HepG2 (cell line): ENCODE measurements around the gene TPO. TPM values are rescaled to one million over a fixed set of nuclear protein-coding genes. Genes with fewer than 3 reads are reported as not detected.

ENCODE experiments used
- ATAC-seq: fragments of 200-7000 bp; cut with Tn5 transposase; 3 replicates; pipeline ENCODE4 v1.9.1; 2020; ENCODE audit warnings: mild to moderate bottlenecking, moderate library complexity
- BruUV-seq: library from RNA; stranded (reverse); fragments of 400-500 nt; replicated peaks from 2 replicates; lab custom pipeline; 2021; lab: Mats Ljungman, UMichigan
- CTCF ChIA-PET: fragments of 300-600 bp; formaldehyde crosslinking; extraction: SDS; loops from one replicate; lab custom pipeline; 2021; ENCODE audit warnings: low total read pairs, inconsistent platforms, low intra/inter-chr PET ratio; lab: Yijun Ruan, JAX
- POLR2A ChIA-PET: fragments of 350-600 bp; sonication (Branson Sonifier 250); formaldehyde crosslinking; loops from one replicate; lab custom pipeline; 2020; ENCODE audit warnings: antibody characterized with exemption, inconsistent platforms; lab: Yijun Ruan, JAX
- DNase-seq: peaks from one replicate; pipeline ENCODE4 v3.0.0-alpha.2; 2015; ENCODE audit warnings: low spot score
- FAIRE-seq: peaks from 3 replicates; lab custom pipeline; 2011; peaks lifted over from hg19 to GRCh38; lab: Jason Lieb, UNC
- H2AFZ ChIP-seq: one replicate; pipeline ENCODE4 v1.6.1; 2011; ENCODE audit warnings: low read length, inconsistent platforms
- H3K27ac ChIP-seq: fragments of 300-600 bp; 3 replicates; pipeline ENCODE4 v1.8.0; 2011; ENCODE audit warnings: mixed run types, mild to moderate bottlenecking, mixed read lengths, low read length, inconsistent platforms; ENCODE audit not compliant: insufficient read depth; ENCODE audit errors: extremely low read length
- H3K27me3 ChIP-seq, 2 experiments: fragments of 200-600 bp in 1 of 2; 2 replicates in 1 of 2; 3 replicates in 1 of 2; pipeline versions ENCODE4 v1.6.0 to v1.8.0; 2011; ENCODE audit warnings: low read length in 2 of 2, mild to moderate bottlenecking in 2 of 2, moderate library complexity in 2 of 2, inconsistent platforms in 1 of 2; ENCODE audit not compliant: insufficient read depth in 2 of 2, control insufficient read depth in 1 of 2
- H3K36me3 ChIP-seq, 2 experiments: fragments of 200-600 bp in 1 of 2; replicated peaks in 1 of 2; 2 replicates in 1 of 2; 3 replicates in 1 of 2; pipeline versions ENCODE4 v1.5.1 to v1.8.0; 2011; ENCODE audit warnings: low read length in 2 of 2, inconsistent platforms in 1 of 2; ENCODE audit not compliant: insufficient read depth in 2 of 2, control insufficient read depth in 1 of 2
- H3K4me1 ChIP-seq: 2 replicates; pipeline ENCODE4 v1.5.1; 2012; ENCODE audit warnings: low read length, inconsistent platforms; ENCODE audit not compliant: insufficient read depth
- H3K4me2 ChIP-seq: 2 replicates; pipeline ENCODE4 v1.6.0; 2011; ENCODE audit warnings: low read depth, low read length, inconsistent platforms
- H3K4me3 ChIP-seq, 3 experiments: fragments of 200-600 bp in 1 of 3; sonication (generic), shearing (Covaris generic) in 1 of 3; replicated peaks in 1 of 3; 2 replicates each; pipeline ENCODE4 v1.5.1; 2011 to 2016; ENCODE audit warnings: low read length in 3 of 3, inconsistent platforms in 2 of 3, low read depth in 2 of 3, mild to moderate bottlenecking in 2 of 3, control low read depth in 1 of 3, mixed read lengths in 1 of 3; ENCODE audit not compliant: insufficient read depth in 1 of 3
- H3K79me2 ChIP-seq: one replicate; pipeline ENCODE4 v1.6.1; 2011; ENCODE audit warnings: low read length, inconsistent platforms; ENCODE audit not compliant: insufficient read depth
- H3K9ac ChIP-seq: 2 replicates; pipeline ENCODE4 v1.6.0; 2011; ENCODE audit warnings: mild to moderate bottlenecking, low read depth, low read length, inconsistent platforms; ENCODE audit not compliant: insufficient read depth
- H3K9me3 ChIP-seq: 2 replicates; pipeline ENCODE4 v1.5.1; 2012; ENCODE audit warnings: mild to moderate bottlenecking, low read length
- H4K20me1 ChIP-seq: 2 replicates; pipeline ENCODE4 v1.6.0; 2011; ENCODE audit warnings: inconsistent platforms, mild to moderate bottlenecking, low read length, moderate library complexity; ENCODE audit not compliant: insufficient read depth
- GPN1 ChIP-seq: sonication (generic); formaldehyde crosslinking; IDR thresholded peaks from 2 replicates; pipeline ENCODE4 v1.5.1; 2020; ENCODE audit warnings: missing genetic modification reagents, borderline replicate concordance
- MEIS1 ChIP-seq: sonication (generic); formaldehyde crosslinking; IDR thresholded peaks from 2 replicates; pipeline ENCODE4 v1.9.0; 2021; ENCODE audit warnings: mild to moderate bottlenecking, missing genetic modification reagents, moderate library complexity, borderline replicate concordance
- NR2C2 ChIP-seq: sonication (generic); formaldehyde crosslinking; IDR thresholded peaks from 2 replicates; pipeline ENCODE4 v1.4.0; 2020; ENCODE audit warnings: missing genetic modification reagents, mild to moderate bottlenecking, moderate library complexity, borderline replicate concordance
- POLR2AphosphoS2 ChIP-seq: IDR thresholded peaks from 2 replicates; pipeline ENCODE4 v1.6.1; 2011; ENCODE audit warnings: low read depth, low read length, improper control_type of control experiment
- TOE1 ChIP-seq: sonication (generic); formaldehyde crosslinking; IDR thresholded peaks from 2 replicates; pipeline ENCODE4 v1.4.0; 2020; ENCODE audit warnings: mild to moderate bottlenecking, missing genetic modification reagents
- ZIK1 ChIP-seq: sonication (generic); formaldehyde crosslinking; IDR thresholded peaks from 2 replicates; pipeline ENCODE4 v1.5.0; 2020; ENCODE audit warnings: mild to moderate bottlenecking, low read depth, missing genetic modification reagents, borderline replicate concordance
- ZNF20 ChIP-seq: sonication (generic); formaldehyde crosslinking; IDR thresholded peaks from 2 replicates; pipeline ENCODE4 v1.4.0; 2020; ENCODE audit warnings: mild to moderate bottlenecking, moderate library complexity, missing genetic modification reagents
- ZNF256 ChIP-seq: sonication (generic); formaldehyde crosslinking; conservative IDR thresholded peaks from 2 replicates; pipeline ENCODE4 v1.4.0; 2020; ENCODE audit warnings: missing genetic modification reagents
- ZNF644 ChIP-seq: IDR thresholded peaks from 2 replicates; pipeline ENCODE4 v1.6.1; 2016; ENCODE audit warnings: low read depth
- ZNF678 ChIP-seq: sonication (generic); formaldehyde crosslinking; IDR thresholded peaks from 2 replicates; pipeline ENCODE4 v1.4.0; 2020; ENCODE audit warnings: mild to moderate bottlenecking, missing genetic modification reagents
- WGBS: methylation state at CpG from one replicate; pipeline ENCODE4 v1.1.6; 2017; ENCODE audit warnings: low lambda C conversion rate; 5-methylcytosine and 5-hydroxymethylcytosine counted together
- in situ Hi-C: cut with HindIII; loops from 2 replicates; pipeline ENCODE4 v1.10.0; 2017; ENCODE audit warnings: low pct_unique_long_range_greater_than_20kb; ENCODE audit not compliant: extremely low pct_ligation_motif_present
- intact Hi-C: fragments of 100-400 bp; cut with micrococcal nuclease; formaldehyde crosslinking; loops from one replicate; pipeline ENCODE4 v1.10.0; 2022; ENCODE audit not compliant: unreplicated experiment
- polyA plus RNA-seq, 8 experiments: library from polyadenylated mRNA; depleted of rRNA in 3 of 8; stranded (reverse) in 7 of 8; unstranded in 1 of 8; fragments of >200 nt; fragmentation: Illumina TruSeq in 4 of 8; extraction: Trizol in 4 of 8; gene quantifications; 2 replicates each; pipeline versions ENCODE4 v1.2.1 to v1.2.3, GENCODE V29; 2011 to 2016; ENCODE audit warnings: low read depth in 4 of 8, missing spikeins in 1 of 8, mixed read lengths in 1 of 8; ENCODE audit not compliant: insufficient read depth in 1 of 8
- total RNA-seq, 5 experiments: library from RNA; depleted of rRNA; stranded (reverse); fragments of >200 nt; fragmentation: Illumina TruSeq; extraction: Trizol; gene quantifications; 2 replicates each; pipeline ENCODE4 v1.2.3, GENCODE V29; 2016; ENCODE audit warnings: low read depth in 1 of 5
- TF ChIP-seq, protein P1 (sequence below): sonication (generic); formaldehyde crosslinking; IDR thresholded peaks from 2 replicates; pipeline ENCODE4 v1.4.0; 2020; ENCODE audit warnings: missing genetic modification reagents; ENCODE audit errors: not compliant biosample characterization

TPO gene
- total and polyA plus RNA-seq, 2 of the 13 experiments (the other 11 are each of a cell fraction or from before 2014, with no cell fraction given), result not detected

GRCh38 chr2:1539973-1540372, 126.7 kb downstream of the TPO start:
- no TSS peak for BruUV-seq
- H3K4me3 ChIP-seq, result no peak overlapping the region
- H4K20me1 ChIP-seq, result no peaks in the 10 kb centered on the region
- CTCF ChIA-PET, result no interaction called here
- intact Hi-C loops, result no loop called here
- no peak overlapping the region for H3K27ac ChIP-seq
- no peak overlapping the region for H2AFZ ChIP-seq
- peaks cover 4 to 25% of the 10 kb centered on the region in 2 experiments; a peak in 3 of 5 replicates for H3K27me3 ChIP-seq
- in situ Hi-C loops, result loop anchor here (5.0 to 25.0 kb wide), 4 partner anchors 295 to 823 kb away; no protein-coding TSS in a partner anchor
- no peaks in the 10 kb centered on the region for H3K79me2 ChIP-seq
- 69% methylated on average over 13 of the region's 13 CpGs for WGBS
- H3K4me2 ChIP-seq, result no peak overlapping the region
- no peak overlapping the region for H3K9ac ChIP-seq
- ATAC-seq, result no peak
- peaks cover 8% of the 10 kb centered on the region; the same call in 1 of the 2 replicates for H3K4me1 ChIP-seq
- FAIRE-seq, result no peak
- no peaks in the 10 kb centered on the region for H3K9me3 ChIP-seq
- no peak for DNase-seq
- H3K36me3 ChIP-seq, result no peaks in the 10 kb centered on the region
- TF ChIP-seq POLR2AphosphoS2, result no peak
- no peak for TF ChIP-seq MEIS1 (CRISPR knock-in tag)
- no peak for TF ChIP-seq ZNF678 (CRISPR knock-in tag)
- no peak for TF ChIP-seq ZNF20 (CRISPR knock-in tag)
- TF ChIP-seq, protein P1, sequence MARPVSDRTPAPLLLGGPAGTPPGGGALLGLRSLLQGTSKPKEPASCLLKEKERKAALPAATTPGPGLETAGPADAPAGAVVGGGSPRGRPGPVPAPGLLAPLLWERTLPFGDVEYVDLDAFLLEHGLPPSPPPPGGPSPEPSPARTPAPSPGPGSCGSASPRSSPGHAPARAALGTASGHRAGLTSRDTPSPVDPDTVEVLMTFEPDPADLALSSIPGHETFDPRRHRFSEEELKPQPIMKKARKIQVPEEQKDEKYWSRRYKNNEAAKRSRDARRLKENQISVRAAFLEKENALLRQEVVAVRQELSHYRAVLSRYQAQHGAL (CRISPR knock-in tag), result no peak
- TF ChIP-seq, all 625 proteins: peak for 0
- POLR2A ChIA-PET, result no interaction called here

DNA sequence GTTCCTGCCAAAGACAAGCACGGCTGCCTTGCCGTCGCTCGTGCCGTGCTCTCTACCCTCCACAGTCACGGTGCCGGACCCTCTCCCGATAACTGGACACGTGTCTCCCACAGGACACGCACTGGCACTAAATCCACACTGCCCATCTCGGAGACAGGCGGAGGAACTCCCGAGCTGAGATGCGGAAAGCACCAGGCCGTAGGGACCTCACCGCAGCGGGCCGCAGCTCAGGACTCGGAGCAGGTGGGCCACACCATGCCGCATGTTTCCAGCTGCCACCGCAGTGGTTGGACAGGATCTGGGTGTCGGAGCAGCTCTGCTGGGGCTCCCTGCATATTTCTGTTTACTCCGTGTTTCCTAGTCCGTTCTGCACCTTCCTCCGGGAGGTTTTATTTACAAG, 127.2 kb downstream of the TPO start:
- Histone ChIP-seq H3K4me3 (no peak overlapping the region), H3K27ac (no peak overlapping the region), H3K27me3 (peaks cover 4 to 27% of the 10 kb centered on the region in 2 experiments; a peak in 3 of 5 replicates), H3K36me3 (no peaks in the 10 kb centered on the region), H3K9me3 (no peaks in the 10 kb centered on the region), H3K9ac (no peak overlapping the region), H3K4me1 (peaks cover 8% of the 10 kb centered on the region; the same call in 1 of the 2 replicates), H3K79me2 (no peaks in the 10 kb centered on the region), H3K4me2 (no peak overlapping the region), H4K20me1 (no peaks in the 10 kb centered on the region), H2AFZ (no peak overlapping the region)
- 69% methylated on average over 25 of the region's 25 CpGs for WGBS
- CTCF ChIA-PET, result no interaction called here
- POLR2A ChIA-PET, result no interaction called here
- in situ Hi-C loops, result loop anchor here (5.0 to 25.0 kb wide), 4 partner anchors 296 to 823 kb away; no protein-coding TSS in a partner anchor
- no peak for DNase-seq
- FAIRE-seq, result no peak
- TF ChIP-seq ZNF644 (CRISPR knock-in tag) (no peak), ZNF256 (CRISPR knock-in tag) (no peak), GPN1 (CRISPR knock-in tag) (no peak), ZIK1 (CRISPR knock-in tag) (no peak), NR2C2 (CRISPR knock-in tag) (no peak), TOE1 (no peak)
- intact Hi-C loops, result no loop called here
- ATAC-seq, result no peak
- no TSS peak for BruUV-seq
